Measurements from ENCODE around the gene FAM204A.

GRCh38 chr10:118273662-118274061, 68.5 kb downstream of the FAM204A start:
- no peak for TF ChIP-seq POLR2AphosphoS5 (IDR thresholded peaks at IDR 0.05)
- TF ChIP-seq CTCF (IDR thresholded peaks at IDR 0.05) = no peak
- TF ChIP-seq EP300 (IDR thresholded peaks at IDR 0.05) = no peak
